Testis (tissue), 2 donors: ENCODE data around the gene SMIM32.

Source experiments
- POLR2A ChIP-seq: fragments of 450-650 bp; IDR thresholded peaks from one replicate; pipeline ENCODE4 v1.6.1; 2017; ENCODE audit warnings: antibody characterized with exemption, mild to moderate bottlenecking, moderate library complexity
- TF ChIP-seq, protein P1 (sequence below), 3 experiments: fragments of 450-650 bp in 2 of 3; fragments of 200-600 bp in 1 of 3; sonication (generic) in 1 of 3; IDR thresholded peaks; one replicate each; pipeline ENCODE4 v1.5.1; 2016 to 2019; ENCODE audit warnings: antibody characterized with exemption in 3 of 3, mild to moderate bottlenecking in 2 of 3, moderate library complexity in 1 of 3

DNA sequence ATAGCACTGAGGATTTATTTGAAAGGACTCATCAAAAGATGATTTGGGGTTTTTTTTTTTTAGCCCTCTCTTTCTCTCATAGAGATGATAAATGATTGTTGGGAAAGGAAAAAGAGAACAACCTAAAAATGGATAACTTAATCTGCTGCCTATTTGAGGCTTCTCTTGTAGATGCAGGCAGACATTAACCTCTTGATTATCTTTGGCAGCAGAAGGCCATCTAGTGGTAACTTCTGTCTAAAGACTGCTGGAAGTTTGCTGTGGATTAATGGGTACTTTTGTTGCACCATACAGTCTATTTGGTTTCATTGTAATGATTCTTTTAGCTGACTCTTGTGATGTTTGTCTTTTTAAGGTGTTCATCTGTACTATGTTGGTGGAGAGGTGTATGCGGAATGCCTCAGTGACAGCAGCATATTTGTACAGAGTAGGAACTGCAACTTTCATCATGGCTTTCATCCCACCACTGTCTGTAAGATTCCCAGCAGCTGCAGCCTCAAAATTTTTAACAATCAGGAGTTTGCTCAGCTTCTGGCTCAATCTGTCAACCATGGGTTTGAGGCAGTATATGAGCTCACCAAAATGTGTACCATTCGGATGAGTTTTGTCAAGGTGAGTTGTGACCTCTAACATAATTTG, 18.8 kb downstream of the SMIM32 start:
- TF ChIP-seq POLR2A: no peak
- TF ChIP-seq, protein P1, sequence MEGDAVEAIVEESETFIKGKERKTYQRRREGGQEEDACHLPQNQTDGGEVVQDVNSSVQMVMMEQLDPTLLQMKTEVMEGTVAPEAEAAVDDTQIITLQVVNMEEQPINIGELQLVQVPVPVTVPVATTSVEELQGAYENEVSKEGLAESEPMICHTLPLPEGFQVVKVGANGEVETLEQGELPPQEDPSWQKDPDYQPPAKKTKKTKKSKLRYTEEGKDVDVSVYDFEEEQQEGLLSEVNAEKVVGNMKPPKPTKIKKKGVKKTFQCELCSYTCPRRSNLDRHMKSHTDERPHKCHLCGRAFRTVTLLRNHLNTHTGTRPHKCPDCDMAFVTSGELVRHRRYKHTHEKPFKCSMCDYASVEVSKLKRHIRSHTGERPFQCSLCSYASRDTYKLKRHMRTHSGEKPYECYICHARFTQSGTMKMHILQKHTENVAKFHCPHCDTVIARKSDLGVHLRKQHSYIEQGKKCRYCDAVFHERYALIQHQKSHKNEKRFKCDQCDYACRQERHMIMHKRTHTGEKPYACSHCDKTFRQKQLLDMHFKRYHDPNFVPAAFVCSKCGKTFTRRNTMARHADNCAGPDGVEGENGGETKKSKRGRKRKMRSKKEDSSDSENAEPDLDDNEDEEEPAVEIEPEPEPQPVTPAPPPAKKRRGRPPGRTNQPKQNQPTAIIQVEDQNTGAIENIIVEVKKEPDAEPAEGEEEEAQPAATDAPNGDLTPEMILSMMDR (IDR thresholded peaks at IDR 0.05): peak in 1 of 3 experiments; percentile 38
